Esophagus mucosa (tissue), 1 donor: ENCODE results near the gene CASP10. TPM values are rescaled to one million over a fixed set of nuclear protein-coding genes. Genes with fewer than 3 reads are reported as not detected.

Source experiments
- ATAC-seq: fragments of 200-7000 bp; cut with Tn5 transposase; one replicate; pipeline ENCODE4 v1.9.1; 2020
- total RNA-seq: library from RNA; stranded (reverse); gene quantifications from one replicate; pipeline ENCODE4 v1.2.4, GENCODE V29; 2023
- donor health status: DM: yes; HTN: yes; CAD: no.

The CASP10 gene
- total RNA-seq, 1 donor from 2014 or later = 11.2 TPM

GRCh38 chr2:201199847-201200246, 16.9 kb downstream of the CASP10 start:
- ATAC-seq = no peak

DNA sequence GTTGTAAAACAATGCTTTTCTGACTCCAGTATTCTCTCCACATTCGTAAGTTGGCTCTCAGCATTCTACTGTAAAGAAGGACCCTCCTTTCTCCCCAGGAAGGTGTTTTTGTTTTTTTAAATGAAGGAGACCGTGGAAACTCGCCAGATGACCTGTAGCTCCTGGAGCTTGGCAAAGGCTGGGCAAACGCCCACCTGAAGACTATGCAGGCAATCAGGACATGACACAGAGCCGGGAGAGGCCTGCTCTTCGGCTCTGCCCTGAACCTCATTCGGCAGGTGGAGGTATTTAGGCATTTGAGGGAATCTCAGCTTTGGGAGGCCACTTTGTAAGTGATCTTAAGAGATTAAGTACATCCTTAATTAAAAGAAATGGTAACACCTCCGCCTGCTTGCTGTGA, 17.4 kb downstream of the CASP10 start:
- no peak for ATAC-seq

DNA sequence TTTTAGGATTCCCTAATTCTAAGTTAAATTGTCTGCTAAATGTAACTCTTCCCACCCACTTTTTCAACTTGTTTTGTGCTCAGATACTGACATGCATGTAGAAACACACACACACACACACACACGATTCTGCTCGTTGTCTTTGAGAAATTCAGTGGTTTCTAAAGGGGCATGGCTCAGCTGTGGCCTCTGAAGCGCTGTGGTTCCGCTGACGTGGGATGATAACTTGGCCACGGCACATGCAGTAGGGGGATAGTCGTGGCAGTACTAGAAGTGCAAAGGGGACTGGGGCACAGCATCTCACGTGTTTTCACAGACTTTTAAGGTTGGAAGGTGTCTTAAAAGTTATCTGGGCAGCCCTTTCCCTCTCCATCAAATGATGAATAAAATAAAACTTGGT, 18.4 kb downstream of the CASP10 start:
- no peak for ATAC-seq

GRCh38 chr2:201203916-201204654, 21.1 kb downstream of the CASP10 start:
- no peak for ATAC-seq

GRCh38 chr2:201204655-201205514, 21.9 kb downstream of the CASP10 start:
- ATAC-seq = no peak

GRCh38 chr2:201205515-201205849, 22.5 kb downstream of the CASP10 start:
- no peak for ATAC-seq

DNA sequence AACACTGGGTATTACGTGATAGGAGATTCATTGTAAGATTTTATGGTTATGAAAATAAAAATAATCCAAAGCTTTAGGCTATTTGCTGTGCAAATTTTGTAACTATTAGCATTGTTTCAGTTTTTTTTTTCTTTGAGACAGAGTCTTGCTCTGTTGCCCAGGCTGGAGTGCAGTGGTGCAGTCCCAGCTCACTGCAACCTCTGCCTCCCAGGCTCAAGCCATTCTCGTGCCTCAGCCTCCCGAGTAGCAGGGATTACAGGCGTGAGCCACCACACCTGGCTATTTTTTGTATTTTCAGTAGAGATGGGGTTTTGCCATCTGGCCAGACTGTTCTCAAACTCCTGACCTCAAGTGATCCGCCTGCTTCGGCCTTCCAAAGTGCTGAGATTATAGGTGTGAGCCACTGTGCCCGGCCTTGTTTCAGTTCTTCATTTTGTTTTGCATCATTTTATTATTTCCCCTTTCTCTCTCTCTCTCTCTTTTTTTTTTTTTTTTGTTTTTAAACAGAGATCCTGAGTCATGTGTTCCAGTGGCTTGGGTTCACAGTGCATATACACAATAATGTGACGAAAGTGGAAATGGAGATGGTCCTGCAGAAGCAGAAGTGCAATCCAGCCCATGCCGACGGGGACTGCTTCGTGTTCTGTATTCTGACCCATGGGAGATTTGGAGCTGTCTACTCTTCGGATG, 25.8 kb downstream of the CASP10 start:
- peak; percentile 63 for ATAC-seq

- ATAC-seq = no peak
Measured at GRCh38 chr2:201215963-201216362, 33.0 kb downstream of the CASP10 start.

- no peak for ATAC-seq
Measured at GRCh38 chr2:201216918-201217317, 34.0 kb downstream of the CASP10 start.

DNA sequence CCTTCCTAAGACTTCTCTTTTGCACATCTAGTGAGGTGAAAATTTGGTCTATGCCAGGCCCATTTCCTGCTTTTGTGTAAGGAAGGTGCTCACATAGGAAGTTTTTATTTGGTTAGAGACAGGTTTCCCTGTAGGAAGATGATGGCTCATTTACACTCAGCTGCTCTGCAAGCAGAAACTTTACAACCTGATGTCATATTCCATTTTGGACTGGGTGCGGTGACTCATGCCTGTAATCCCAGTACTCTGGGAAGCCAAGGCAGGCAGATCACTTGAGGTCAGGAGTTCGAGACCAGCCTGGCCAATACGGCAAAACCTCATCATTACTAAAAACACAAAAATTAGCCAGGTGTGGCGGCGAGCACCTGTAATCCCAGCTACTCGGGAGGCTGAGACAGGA, 35.8 kb downstream of the CASP10 start:
- ATAC-seq = peak; percentile 52

DNA sequence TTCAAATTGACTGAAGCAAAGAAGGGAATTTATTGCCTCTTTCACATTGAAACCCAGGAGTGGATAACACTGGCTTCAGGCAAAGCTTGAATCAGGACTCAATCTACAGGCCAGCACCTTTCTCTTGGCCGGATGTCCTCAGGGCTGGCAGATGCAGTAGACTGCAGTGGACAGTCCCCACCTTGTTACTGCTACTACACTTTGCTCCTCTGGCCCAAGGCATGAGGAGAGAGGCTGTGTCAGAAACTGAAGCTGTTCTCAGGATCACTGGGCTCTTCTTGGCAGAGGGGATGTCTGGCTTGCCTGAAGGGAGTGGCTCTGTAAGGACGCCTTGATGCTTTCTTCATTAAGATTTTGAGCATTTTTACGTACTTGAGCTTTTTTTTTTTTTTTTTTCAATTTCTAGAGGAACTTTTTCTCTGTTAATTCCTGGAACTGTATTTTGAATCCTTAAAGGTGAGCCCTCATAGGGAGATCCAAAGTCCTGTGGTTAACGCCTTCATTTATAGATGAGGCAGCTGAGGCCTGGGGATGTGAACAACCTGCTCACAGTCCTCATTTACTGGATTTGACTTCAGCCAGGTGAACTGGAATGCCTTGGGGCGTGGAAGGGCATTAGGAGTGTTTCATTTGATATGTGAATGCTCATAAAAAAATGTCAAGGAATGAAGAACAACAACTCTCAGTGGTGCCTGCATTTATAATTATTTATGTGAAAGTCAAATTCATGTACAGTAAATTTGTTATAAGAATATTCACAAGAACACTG, 36.6 kb downstream of the CASP10 start:
- ATAC-seq = no peak

DNA sequence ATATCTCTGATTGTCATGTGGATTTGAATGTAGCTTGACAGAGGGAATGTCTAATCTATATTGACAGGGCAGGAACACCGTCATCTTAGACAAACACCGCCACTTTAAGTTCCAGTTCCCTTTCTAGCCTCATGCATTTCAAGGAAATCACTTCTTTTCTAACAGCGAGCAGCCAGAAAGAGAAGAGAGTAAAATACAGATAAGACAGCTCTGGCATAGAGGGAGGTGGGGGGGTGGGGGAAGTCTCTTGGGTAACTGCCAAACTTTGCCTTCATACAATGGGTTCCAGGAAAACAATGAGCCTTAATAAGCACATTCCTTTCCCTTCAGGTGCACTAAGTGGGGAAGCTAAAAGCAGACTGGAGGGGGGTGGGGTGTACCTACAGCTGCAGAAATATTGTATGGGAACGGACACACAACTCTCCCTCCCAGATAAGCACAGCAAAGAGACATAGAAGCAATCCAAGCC, 37.2 kb downstream of the CASP10 start:
- no peak for ATAC-seq

GRCh38 chr2:201223089-201224073, 40.4 kb downstream of the CASP10 start:
- no peak for ATAC-seq

DNA sequence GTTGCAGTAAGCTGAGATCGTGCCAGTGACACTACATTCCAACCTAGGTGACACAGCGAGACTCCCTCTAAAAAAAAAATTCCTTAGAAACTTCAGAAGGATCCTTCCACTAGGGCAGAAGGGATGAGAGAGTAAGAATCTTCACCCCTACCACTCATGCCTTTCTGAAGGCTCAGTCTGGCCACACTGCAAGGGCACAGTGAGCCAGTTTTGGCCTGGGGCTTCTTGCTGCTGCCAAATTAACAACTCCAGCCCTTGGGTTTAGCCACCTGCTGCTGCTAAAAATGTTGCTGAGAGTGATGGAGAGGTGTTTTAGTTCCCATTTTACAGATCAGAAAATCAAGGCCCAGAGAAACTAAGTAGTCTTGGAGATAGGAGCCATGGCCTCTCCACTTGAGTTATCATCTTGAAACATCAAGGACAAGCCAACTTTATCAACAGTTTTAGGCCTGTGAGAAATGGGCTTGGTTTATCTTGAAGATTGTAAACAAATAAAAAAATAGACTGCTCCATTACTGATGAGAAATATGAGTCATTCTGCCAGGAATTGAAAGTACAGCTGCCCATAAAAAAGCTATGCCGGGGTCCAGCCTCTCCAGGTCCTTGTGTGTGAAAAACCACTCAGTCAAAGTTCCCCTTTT, 45.5 kb downstream of the CASP10 start:
- ATAC-seq = no peak

- ATAC-seq = no peak
Measured at GRCh38 chr2:201228912-201229290, 46.0 kb downstream of the CASP10 start.

DNA sequence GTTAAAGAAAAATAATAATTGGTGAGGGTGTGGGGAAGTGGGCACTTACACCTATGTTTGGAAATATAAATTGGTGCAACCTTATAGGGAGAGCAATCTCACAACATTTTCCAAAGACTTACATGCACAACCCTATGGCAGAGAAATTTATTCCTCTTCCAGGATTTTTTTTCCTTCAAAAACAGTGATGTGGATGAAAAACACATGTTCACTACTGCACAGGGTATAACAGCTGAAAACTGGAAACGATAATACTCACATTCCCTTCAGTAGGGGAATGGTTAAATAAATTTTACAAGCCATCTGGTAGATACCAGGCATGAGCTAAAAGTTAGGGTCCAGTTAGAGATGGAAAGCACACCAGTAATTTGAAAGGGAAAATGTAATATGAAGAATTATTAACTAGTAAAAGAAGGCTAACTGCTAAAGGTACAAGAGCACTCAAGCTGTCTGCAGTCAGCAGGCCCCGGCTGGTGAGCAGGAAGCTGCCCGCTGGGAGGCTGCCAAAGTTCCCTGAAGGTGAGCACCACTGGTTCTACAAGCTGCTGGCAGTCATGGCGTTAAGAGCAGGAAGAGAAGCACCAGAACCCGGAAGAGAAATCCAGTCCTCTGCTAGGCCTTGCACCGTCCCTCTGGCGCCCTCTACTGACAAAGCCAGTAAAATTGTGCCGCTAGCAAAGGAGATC, 49.0 kb downstream of the CASP10 start:
- peak; percentile 90 for ATAC-seq

DNA sequence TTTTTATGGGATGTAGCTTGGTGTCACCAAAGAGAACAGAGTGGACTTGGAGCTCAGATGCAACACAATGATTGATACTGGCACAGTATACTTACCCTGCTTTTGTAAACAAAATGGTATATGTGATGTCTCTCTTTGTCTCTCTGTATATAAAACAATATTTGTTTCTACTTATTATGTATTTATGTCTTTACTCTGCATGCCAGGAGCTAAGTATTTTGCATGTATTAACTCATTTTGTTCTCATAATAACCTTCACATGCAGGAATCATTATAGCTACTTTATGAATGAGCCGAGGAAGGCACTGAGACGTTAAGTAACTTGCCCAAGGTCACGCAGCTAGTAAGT, 49.5 kb downstream of the CASP10 start:
- ATAC-seq = no peak

DNA sequence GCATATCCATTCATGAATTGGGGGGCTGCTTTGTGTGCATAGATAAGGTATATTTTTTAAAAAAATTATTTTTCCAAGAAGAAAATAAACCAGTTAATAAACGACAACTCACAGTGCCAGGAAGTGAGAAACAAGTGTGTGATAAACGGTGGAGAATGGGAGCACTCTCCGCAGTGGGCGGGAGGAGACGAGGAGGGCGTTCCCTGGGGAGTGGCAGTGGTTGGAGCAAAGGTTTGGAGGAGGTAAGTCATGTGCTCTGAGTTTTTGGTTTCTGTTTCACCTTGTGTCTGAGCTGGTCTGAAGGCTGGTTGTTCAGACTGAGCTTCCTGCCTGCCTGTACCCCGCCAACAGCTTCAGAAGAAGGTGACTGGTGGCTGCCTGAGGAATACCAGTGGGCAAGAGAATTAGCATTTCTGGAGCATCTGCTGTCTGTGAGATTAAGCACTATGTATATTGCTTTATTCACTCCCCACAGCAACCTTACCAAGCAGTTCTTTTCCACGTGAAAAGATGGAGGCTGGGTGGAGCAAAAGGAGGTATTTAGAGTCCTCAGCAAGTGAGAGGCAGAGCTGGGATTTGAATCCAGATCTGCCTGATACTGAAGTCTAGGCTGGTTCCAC, 50.4 kb downstream of the CASP10 start:
- peak; percentile 95 for ATAC-seq

DNA sequence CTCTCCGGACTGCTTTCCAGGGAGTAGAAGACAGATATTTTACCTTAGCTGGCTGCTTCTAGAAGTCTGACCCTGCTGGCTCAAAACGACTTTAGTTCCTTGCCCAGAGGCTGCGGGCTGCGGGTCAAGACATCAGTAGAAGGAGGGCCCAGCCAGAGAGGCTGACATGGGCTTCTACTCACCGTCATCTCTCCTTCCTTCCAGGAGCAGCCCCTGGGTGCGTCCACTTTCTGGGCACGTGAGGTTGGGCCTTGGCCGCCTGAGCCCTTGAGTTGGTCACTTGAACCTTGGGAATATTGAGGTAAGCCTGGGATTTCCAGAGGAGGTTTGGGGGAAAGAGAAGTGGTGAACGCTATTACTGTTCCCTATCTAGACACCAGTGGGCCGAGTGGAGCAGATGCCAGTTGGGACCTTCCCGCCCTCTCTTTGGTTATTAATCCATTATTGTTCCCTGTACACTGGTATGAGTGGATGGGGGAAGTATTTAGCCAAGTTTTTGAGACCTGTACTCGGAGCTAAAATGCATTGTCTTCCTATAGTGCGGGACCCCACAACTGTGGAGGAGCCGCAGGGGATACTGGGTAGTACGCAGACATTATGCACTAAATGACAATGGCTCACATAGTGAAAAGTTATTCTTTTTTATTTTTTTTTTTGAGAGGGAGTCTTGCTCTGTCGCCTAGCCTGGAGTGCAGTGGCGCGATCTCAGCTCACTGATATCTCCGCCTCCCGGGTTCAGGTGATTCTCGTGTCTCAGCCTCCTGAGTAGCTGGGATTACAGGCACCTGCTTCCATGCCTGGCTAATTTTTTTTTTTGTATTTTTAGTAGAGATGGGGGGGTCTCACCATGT, 51.1 kb downstream of the CASP10 start:
- no peak for ATAC-seq
